Natural killer cell (primary cell): ENCODE data around the gene ABCC10. TPM values are rescaled to one million over a fixed set of nuclear protein-coding genes. Genes with fewer than 3 reads are reported as not detected.

ENCODE experiments used
- ATAC-seq, 3 donors: fragments of 150-1000 bp in 2 of 3; fragments of 200-7000 bp in 1 of 3; cut with Tn5 transposase; 1 replicate in 1 of 3; 2 replicates in 2 of 3; pipeline ENCODE4 v1.10.0; 2021; ENCODE audit warnings: mild to moderate bottlenecking in 2 of 3, moderate library complexity in 2 of 3
- DNase-seq, 2 donors: peaks; one replicate each; pipeline versions ENCODE4 v3.0.0 to v3.0.0-alpha.2; 2013 to 2021; ENCODE audit warnings: mixed read lengths in 1 of 2
- H3K27ac ChIP-seq: one replicate; pipeline ENCODE4 v1.5.1; 2013; ENCODE audit warnings: mild to moderate bottlenecking, low read length
- H3K27me3 ChIP-seq: one replicate; pipeline ENCODE4 v1.6.1; 2013; ENCODE audit warnings: low read length; ENCODE audit not compliant: control insufficient read depth, insufficient read depth
- H3K36me3 ChIP-seq: one replicate; pipeline ENCODE4 v1.6.1; 2013; ENCODE audit warnings: low read length; ENCODE audit not compliant: control insufficient read depth, insufficient read depth
- H3K4me1 ChIP-seq: one replicate; pipeline ENCODE4 v1.6.1; 2013; ENCODE audit warnings: low read length; ENCODE audit not compliant: control insufficient read depth, insufficient read depth
- H3K4me3 ChIP-seq: one replicate; pipeline ENCODE4 v1.5.1; 2013; ENCODE audit warnings: low read length
- H3K9me3 ChIP-seq: one replicate; pipeline ENCODE4 v1.6.1; 2013; ENCODE audit warnings: low read length; ENCODE audit not compliant: control insufficient read depth, insufficient read depth
- H3K27ac Mint-ChIP-seq, 2 donors: one replicate each; pipeline ENCODE4 v1.8.0; 2022; ENCODE audit warnings: mild to moderate bottlenecking in 2 of 2, mixed read lengths in 2 of 2, moderate library complexity in 1 of 2
- H3K27me3 Mint-ChIP-seq, 2 donors: one replicate each; pipeline ENCODE4 v1.8.0; 2022; ENCODE audit warnings: low read depth in 2 of 2, mixed read lengths in 2 of 2
- H3K36me3 Mint-ChIP-seq: one replicate; pipeline ENCODE4 v1.8.0; 2022; ENCODE audit warnings: mixed read lengths
- H3K4me1 Mint-ChIP-seq, 2 donors: one replicate each; pipeline ENCODE4 v1.8.0; 2022; ENCODE audit warnings: mixed read lengths in 2 of 2
- H3K4me3 Mint-ChIP-seq: one replicate; pipeline ENCODE4 v1.8.0; 2022; ENCODE audit warnings: mild to moderate bottlenecking, moderate library complexity, mixed read lengths
- H3K9me3 Mint-ChIP-seq, 2 donors: one replicate each; pipeline ENCODE4 v1.8.0; 2022; ENCODE audit warnings: mixed read lengths in 2 of 2
- WGBS: methylation state at CpG from one replicate; pipeline ENCODE4 v1.1.7; 2013; ENCODE audit warnings: missing lambda C conversion rate; ENCODE audit not compliant: insufficient coverage; 5-methylcytosine and 5-hydroxymethylcytosine counted together
- intact Hi-C: fragments of 100-400 bp; cut with micrococcal nuclease; formaldehyde crosslinking; loops from one replicate; pipeline ENCODE4 v1.14.2; 2022
- total RNA-seq, 4 donors: library from RNA; stranded (reverse); fragments of 120-200 nt in 1 of 4; gene quantifications; one replicate each; pipeline versions ENCODE4 v1.2.3 to v1.2.4, GENCODE V29; 2013 to 2022
- TF ChIP-seq, protein P1 (sequence below): fragments of 200-600 bp; IDR thresholded peaks from one replicate; pipeline ENCODE4 v1.8.0; 2022; ENCODE audit warnings: antibody characterized with exemption

Gene ABCC10
- total RNA-seq, 3 donors from 2014 or later (not counting 1 experiment from before 2014, with no cell fraction given): 74.6 to 90.5 (median 81.9) TPM

DNA sequence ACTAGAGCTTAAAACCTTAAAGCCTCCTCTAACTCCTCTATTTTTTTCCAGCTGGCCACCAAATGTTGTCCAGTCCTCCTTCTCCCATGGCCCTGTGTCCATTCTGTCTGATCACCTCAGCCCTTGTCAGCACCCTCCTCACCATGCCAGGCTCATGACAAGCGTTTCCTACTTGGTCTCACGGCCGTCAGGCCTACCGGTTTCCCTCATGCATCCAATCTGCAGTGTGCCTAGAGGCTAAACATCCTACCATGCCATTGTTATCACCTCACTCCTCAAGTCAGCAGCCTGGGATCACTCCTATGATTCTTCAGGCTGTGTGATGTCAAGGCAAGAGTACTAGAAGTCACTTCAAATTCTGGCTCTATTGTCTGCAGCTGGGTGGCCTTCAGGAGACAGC lies 40.4 kb downstream of the ABCC10 start:
- Histone ChIP-seq H3K4me1 (no peaks in the 10 kb centered on the region), H3K4me3 (no peak overlapping the region), H3K27ac (no peak overlapping the region), H3K27me3 (peaks cover 8% of the 10 kb centered on the region), H3K36me3 (no peaks in the 10 kb centered on the region), H3K9me3 (no peaks in the 10 kb centered on the region)
- WGBS: 85% methylated on average over 4 of the region's 4 CpGs
- Mint-ChIP-seq H3K4me1 (no peaks in the 10 kb centered on the region), H3K4me3 (no peak overlapping the region), H3K27ac (peak overlapping the region in 1 of 2 donors; percentile 57), H3K36me3 (no peaks in the 10 kb centered on the region), H3K9me3 (no peaks in the 10 kb centered on the region), H3K27me3 (peaks cover 9 to 25% of the 10 kb centered on the region in 2 donors)
- ATAC-seq: no peak
- TF ChIP-seq, protein P1, sequence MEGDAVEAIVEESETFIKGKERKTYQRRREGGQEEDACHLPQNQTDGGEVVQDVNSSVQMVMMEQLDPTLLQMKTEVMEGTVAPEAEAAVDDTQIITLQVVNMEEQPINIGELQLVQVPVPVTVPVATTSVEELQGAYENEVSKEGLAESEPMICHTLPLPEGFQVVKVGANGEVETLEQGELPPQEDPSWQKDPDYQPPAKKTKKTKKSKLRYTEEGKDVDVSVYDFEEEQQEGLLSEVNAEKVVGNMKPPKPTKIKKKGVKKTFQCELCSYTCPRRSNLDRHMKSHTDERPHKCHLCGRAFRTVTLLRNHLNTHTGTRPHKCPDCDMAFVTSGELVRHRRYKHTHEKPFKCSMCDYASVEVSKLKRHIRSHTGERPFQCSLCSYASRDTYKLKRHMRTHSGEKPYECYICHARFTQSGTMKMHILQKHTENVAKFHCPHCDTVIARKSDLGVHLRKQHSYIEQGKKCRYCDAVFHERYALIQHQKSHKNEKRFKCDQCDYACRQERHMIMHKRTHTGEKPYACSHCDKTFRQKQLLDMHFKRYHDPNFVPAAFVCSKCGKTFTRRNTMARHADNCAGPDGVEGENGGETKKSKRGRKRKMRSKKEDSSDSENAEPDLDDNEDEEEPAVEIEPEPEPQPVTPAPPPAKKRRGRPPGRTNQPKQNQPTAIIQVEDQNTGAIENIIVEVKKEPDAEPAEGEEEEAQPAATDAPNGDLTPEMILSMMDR: no peak
- intact Hi-C loops: no loop called here
- no peak for DNase-seq

DNA sequence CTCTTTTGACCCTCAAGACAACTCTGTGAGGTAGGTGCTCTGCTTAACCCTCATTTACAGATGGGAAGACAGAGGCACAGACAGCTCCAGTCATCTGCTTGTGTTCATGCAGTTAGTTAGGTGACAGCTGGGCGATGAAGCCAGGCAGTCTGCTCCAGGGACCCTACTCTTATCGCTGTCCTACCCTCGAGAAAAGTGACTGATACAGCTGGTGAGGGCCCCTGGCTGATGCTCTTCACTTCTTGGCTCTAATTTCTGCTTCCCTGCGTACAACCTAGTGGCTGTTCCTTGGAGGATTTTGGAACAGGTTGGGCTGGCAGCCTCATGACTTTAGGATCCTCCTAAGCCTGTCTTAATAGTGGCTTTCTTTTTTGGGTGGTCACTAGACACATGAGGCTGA lies 40.9 kb downstream of the ABCC10 start:
- Histone ChIP-seq H3K27ac (no peak overlapping the region), H3K4me1 (no peaks in the 10 kb centered on the region), H3K36me3 (no peaks in the 10 kb centered on the region), H3K4me3 (no peak overlapping the region), H3K27me3 (peaks cover 6% of the 10 kb centered on the region), H3K9me3 (no peaks in the 10 kb centered on the region)
- ATAC-seq (no peak), DNase-seq (no peak)
- H3K4me1 Mint-ChIP-seq: no peaks in the 10 kb centered on the region
- WGBS: 80% methylated on average over 4 of the region's 4 CpGs
- TF ChIP-seq, protein P1: no peak
- no peaks in the 10 kb centered on the region for H3K9me3 Mint-ChIP-seq
- intact Hi-C loops: no loop called here
- H3K27ac Mint-ChIP-seq: no peak overlapping the region
- no peaks in the 10 kb centered on the region for H3K36me3 Mint-ChIP-seq
- peaks cover 7 to 21% of the 10 kb centered on the region in 2 donors for H3K27me3 Mint-ChIP-seq
- no peak overlapping the region for H3K4me3 Mint-ChIP-seq

DNA sequence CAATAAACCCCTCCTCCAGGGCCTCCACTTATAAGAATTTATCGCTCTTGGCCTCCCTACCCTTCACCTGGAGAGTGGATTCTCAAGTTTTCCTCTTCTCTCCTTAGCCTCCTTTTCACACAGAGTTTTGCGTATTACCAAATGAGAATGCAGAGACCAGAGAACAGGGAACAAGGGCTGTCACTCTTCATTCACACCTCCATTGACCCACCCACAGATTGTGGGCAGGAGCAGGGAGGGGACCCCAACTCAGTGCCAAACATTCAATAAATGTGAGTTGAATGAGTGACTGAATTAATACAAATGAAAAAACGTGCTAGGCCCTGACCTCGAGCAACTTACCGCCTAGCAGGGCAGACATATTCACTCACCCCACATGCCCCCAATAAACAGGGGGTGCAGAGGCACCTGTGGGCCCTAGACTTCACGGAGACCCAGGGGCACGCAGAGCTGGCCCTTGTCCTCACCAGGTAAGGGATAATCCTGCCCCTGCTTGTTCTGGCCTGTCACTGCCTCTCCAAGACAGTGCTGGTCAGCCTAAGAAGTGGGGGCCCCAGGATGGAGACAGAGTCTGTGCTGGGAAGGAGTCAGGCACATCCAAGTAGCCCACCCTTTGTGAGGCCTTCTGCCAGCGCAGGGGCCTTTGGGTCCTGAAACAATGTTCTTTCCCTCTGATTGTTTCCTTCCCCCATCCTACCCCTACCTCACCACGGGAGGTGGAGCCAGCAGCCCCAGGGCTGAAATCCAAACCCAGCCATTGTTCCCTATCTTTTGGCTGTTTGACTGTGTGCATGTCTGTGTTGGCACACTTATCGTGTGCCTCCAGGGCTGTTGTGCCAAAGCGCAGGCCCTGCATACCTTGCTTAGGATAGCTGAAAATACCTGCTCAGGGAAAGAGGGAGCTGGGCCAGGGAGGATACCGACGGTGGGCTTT lies 41.7 kb downstream of the ABCC10 start:
- 88% methylated on average over 12 of the region's 13 CpGs for WGBS
- Histone ChIP-seq H3K4me3 (no peak overlapping the region), H3K9me3 (no peaks in the 10 kb centered on the region), H3K36me3 (no peaks in the 10 kb centered on the region), H3K4me1 (no peaks in the 10 kb centered on the region), H3K27ac (no peak overlapping the region), H3K27me3 (peaks cover 3% of the 10 kb centered on the region)
- TF ChIP-seq, protein P1: no peak
- DNase-seq: no peak
- intact Hi-C loops: no loop called here
- no peaks in the 10 kb centered on the region for H3K9me3 Mint-ChIP-seq
- H3K4me1 Mint-ChIP-seq: no peaks in the 10 kb centered on the region
- no peak for ATAC-seq
- H3K4me3 Mint-ChIP-seq: no peak overlapping the region
- no peak overlapping the region for H3K27ac Mint-ChIP-seq
- peaks cover 7 to 19% of the 10 kb centered on the region in 2 donors for H3K27me3 Mint-ChIP-seq
- no peaks in the 10 kb centered on the region for H3K36me3 Mint-ChIP-seq
